Activated CD8-positive, alpha-beta memory T cell treated with anti-CD3 and anti-CD28 coated beads, Interleukin-2, amount 10 ng/mL, durations not matched to agents 7 days and 5 days (primary cell): ENCODE results near the gene SDR39U1. TPM values are rescaled to one million over a fixed set of nuclear protein-coding genes. Genes with fewer than 3 reads are reported as not detected.
A peak's percentile ranks its signal among the peaks of the same experiment; 100 is the strongest.

Experiments used
- ATAC-seq: fragments of 150-1000 bp; cut with Tn5 transposase; one replicate; pipeline ENCODE4 v1.10.0; 2021; ENCODE audit warnings: moderate library complexity
- CTCF ChIA-PET: fragments of 350-600 bp; sonication (Branson Sonifier 250); formaldehyde crosslinking; loops from one replicate; lab custom pipeline; 2021; ENCODE audit warnings: antibody characterized with exemption; lab: Charles Lee
- DNase-seq: peaks from one replicate; pipeline ENCODE4 v3.0.0-alpha.2; 2020
- H3K27ac Mint-ChIP-seq: one replicate; pipeline ENCODE4 v1.8.0; 2021; ENCODE audit warnings: mild to moderate bottlenecking, mixed read lengths
- H3K27me3 Mint-ChIP-seq: one replicate; pipeline ENCODE4 v1.8.0; 2021; ENCODE audit warnings: mixed read lengths
- H3K36me3 Mint-ChIP-seq: one replicate; pipeline ENCODE4 v1.8.0; 2021; ENCODE audit warnings: mild to moderate bottlenecking, mixed read lengths
- H3K4me1 Mint-ChIP-seq: one replicate; pipeline ENCODE4 v1.8.0; 2021; ENCODE audit warnings: mixed read lengths
- H3K4me3 Mint-ChIP-seq: one replicate; pipeline ENCODE4 v1.8.0; 2021; ENCODE audit warnings: mild to moderate bottlenecking, moderate library complexity, mixed read lengths
- H3K9me3 Mint-ChIP-seq: one replicate; pipeline ENCODE4 v1.8.0; 2022; ENCODE audit warnings: low read depth, mixed read lengths
- total RNA-seq, 2 experiments: library from RNA; stranded (reverse); gene quantifications; one replicate each; pipeline ENCODE4 v1.2.3, GENCODE V29; 2021

The SDR39U1 gene
- total RNA-seq, 2 experiments from 2014 or later, result 45.6 to 45.9 TPM

DNA sequence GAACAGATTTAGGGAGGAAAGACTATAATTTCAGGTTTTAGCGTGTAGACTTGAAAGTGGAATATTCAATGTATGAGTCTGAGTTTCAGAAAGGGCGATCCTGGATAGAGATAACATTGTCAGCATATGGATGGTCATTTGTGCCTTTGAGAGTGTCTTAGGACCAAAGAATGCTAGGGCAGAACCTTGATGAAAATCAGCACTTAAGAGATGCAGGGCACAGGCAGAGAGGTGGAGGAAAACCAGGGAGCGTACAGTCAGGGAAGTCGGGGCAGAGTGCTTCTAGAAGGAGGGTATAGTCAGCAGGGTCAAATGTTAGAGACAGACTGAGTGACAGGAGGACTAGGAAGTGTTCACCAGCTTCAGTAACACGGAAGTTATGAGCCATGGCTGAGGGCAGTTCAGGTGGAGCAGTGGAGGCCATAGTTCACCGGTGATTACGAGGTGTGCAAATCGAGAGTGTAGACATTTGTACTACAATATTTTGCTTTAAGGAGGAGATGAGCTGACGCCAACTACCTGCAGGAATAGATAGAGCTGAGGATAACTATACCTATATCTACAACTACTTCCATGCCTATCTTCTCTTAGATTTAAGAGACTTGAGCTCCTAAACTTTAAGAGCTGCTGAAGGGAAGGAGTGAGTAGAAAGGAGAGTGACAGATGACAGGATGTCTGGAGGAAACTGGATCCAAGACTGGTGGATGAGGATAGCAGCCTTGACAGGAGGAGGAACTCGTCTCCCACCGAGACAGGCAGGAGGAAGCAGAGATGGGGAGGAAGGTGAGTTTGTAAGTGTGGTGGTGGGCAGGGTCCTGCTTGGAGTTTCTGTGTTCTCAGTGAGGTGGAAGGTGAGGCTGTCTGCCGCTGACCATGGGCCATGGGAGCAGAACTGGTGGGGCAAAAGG, 19.6 kb downstream of the SDR39U1 start:
- H3K9me3 Mint-ChIP-seq, result no peaks in the 10 kb centered on the region

DNA sequence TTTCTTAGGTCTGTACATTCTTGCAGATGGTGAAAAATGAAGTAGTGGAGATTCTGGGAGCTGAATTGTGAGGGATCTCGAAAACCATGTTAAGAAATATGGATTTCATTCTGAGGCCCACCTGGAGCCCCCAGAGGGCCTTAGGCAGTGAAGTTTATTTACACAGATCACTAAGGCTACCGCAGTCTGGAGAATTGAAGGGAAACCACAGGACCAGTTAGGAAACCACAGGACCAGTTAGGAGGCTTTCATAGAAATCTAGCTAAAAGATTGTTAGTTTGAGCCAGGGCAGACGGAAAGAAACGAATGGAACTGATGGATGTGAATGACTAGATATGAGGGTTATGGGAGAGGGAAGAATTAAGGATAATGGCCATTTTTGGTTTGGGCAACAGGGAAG, 20.3 kb downstream of the SDR39U1 start:
- ATAC-seq (peak; percentile 28), DNase-seq (no peak)
- H3K27ac Mint-ChIP-seq, result no peak overlapping the region
- H3K4me3 Mint-ChIP-seq, result no peak overlapping the region
- peaks cover 3% of the 10 kb centered on the region for H3K36me3 Mint-ChIP-seq
- H3K27me3 Mint-ChIP-seq, result peaks cover 5% of the 10 kb centered on the region
- H3K9me3 Mint-ChIP-seq, result no peaks in the 10 kb centered on the region
- H3K4me1 Mint-ChIP-seq, result peaks cover 26% of the 10 kb centered on the region
- CTCF ChIA-PET, result interaction anchor here (0.7 to 16.8 kb wide), 7 partner anchors 9 to 114 kb away, joined by 3 to 854 read pairs (median 6); partner anchors contain the start of genes ADCY4, CIDEB and RIPK3

More for the DNA sequence above, 19.6 kb downstream of the SDR39U1 start:
- Mint-ChIP-seq H3K27me3 (peaks cover 5% of the 10 kb centered on the region), H3K36me3 (peaks cover 3% of the 10 kb centered on the region), H3K27ac (no peak overlapping the region), H3K4me3 (no peak overlapping the region), H3K4me1 (peaks cover 28% of the 10 kb centered on the region)
- CTCF ChIA-PET, result interaction anchor here (1.1 to 16.8 kb wide), 8 partner anchors 8 to 115 kb away, joined by 3 to 854 read pairs (median 6); partner anchors contain the start of genes ADCY4, CIDEB and RIPK3
- DNase-seq (no peak), ATAC-seq (peak; percentile 45)

DNA sequence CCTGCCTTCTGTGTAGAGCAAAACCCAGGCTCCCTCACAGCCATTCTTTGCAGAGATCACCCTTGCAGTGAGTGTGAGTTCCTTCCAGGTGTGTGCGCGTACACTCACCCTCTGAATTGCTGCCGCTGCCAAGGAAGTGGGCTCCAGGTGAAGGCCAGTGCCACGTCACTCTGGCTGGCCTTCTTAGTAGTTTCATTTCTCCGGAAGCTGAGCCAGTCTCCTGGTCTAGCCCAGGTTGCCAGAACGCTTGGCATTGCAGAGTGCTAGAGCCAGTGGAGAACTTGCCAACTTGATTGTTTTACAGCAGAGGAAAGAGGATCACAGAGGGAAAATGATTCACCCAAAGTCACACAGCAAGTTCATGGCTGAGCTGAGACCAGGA, 24.1 kb downstream of the SDR39U1 start:
- Mint-ChIP-seq H3K4me1 (no peaks in the 10 kb centered on the region), H3K27me3 (peaks cover 5% of the 10 kb centered on the region), H3K4me3 (no peak overlapping the region), H3K9me3 (no peaks in the 10 kb centered on the region), H3K36me3 (no peaks in the 10 kb centered on the region), H3K27ac (peak overlapping the region; percentile 24)
- CTCF ChIA-PET, result interaction anchor here (0.6 to 2.5 kb wide), 4 partner anchors 13 to 85 kb away, joined by 3 to 18 read pairs (median 10); partner anchors contain the start of gene ADCY4
- ATAC-seq, result no peak
- DNase-seq, result no peak

DNA sequence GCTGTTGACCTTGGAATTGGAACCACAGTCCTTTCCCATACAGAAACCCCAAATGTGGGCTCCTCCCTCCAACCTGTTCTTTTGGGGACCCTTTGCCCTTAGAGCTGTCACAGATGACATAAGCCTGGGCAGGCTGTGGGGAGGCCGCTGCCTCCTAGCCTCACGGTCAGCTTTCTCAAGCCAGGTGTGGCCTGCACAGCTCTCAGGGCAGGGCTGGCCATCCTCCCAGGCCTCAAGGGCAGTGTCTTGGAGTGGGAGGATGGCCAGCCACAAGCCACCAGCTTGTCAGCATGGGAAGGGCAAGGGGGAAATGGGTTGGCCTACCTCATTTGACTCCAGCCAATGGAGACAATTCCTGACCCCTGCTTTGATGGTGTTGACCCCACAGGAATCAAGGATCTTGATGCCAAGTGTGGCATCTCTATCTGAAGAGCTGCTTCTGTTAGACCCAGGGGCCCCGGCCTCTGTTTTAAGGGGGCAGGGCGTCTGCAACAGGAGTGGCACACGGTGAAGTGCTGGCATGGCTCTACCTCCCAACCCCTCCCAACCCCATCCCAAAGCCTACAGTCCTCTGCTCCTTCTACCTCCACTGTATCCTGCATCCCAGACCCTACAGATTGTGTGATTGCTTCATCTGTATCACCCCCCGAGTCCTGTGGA, 24.6 kb downstream of the SDR39U1 start:
- Mint-ChIP-seq H3K27me3 (peaks cover 5% of the 10 kb centered on the region), H3K36me3 (no peaks in the 10 kb centered on the region), H3K4me1 (no peaks in the 10 kb centered on the region), H3K9me3 (no peaks in the 10 kb centered on the region), H3K27ac (peak overlapping the region; percentile 24), H3K4me3 (no peak overlapping the region)
- ATAC-seq (no peak), DNase-seq (no peak)
- CTCF ChIA-PET, result interaction anchor here (1.0 to 2.5 kb wide), 3 partner anchors 13 to 84 kb away, joined by 5 to 18 read pairs (median 17); partner anchors contain the start of gene ADCY4

- no peaks in the 10 kb centered on the region for H3K4me1 Mint-ChIP-seq
- CTCF ChIA-PET, result interaction anchor here (1.0 kb wide), 1 partner anchor 84 kb away, joined by 5 read pairs; no protein-coding TSS in a partner anchor
- peaks cover 5% of the 10 kb centered on the region for H3K27me3 Mint-ChIP-seq
- H3K36me3 Mint-ChIP-seq, result no peaks in the 10 kb centered on the region
- H3K27ac Mint-ChIP-seq, result no peak overlapping the region
- H3K9me3 Mint-ChIP-seq, result no peaks in the 10 kb centered on the region
- no peak for DNase-seq
- ATAC-seq, result no peak
- H3K4me3 Mint-ChIP-seq, result no peak overlapping the region
Observed at GRCh38 chr14:24416932-24417619, 25.5 kb downstream of the SDR39U1 start.

GRCh38 chr14:24416254-24416931, 26.2 kb downstream of the SDR39U1 start:
- ATAC-seq, result no peak
- DNase-seq, result no peak
- Mint-ChIP-seq H3K27ac (no peak overlapping the region), H3K4me3 (no peak overlapping the region), H3K27me3 (peaks cover 5% of the 10 kb centered on the region), H3K9me3 (no peaks in the 10 kb centered on the region), H3K4me1 (no peaks in the 10 kb centered on the region), H3K36me3 (no peaks in the 10 kb centered on the region)
- CTCF ChIA-PET, result interaction anchor here (1.5 kb wide), 1 partner anchor 15 kb away, joined by 3 read pairs; no protein-coding TSS in a partner anchor

DNA sequence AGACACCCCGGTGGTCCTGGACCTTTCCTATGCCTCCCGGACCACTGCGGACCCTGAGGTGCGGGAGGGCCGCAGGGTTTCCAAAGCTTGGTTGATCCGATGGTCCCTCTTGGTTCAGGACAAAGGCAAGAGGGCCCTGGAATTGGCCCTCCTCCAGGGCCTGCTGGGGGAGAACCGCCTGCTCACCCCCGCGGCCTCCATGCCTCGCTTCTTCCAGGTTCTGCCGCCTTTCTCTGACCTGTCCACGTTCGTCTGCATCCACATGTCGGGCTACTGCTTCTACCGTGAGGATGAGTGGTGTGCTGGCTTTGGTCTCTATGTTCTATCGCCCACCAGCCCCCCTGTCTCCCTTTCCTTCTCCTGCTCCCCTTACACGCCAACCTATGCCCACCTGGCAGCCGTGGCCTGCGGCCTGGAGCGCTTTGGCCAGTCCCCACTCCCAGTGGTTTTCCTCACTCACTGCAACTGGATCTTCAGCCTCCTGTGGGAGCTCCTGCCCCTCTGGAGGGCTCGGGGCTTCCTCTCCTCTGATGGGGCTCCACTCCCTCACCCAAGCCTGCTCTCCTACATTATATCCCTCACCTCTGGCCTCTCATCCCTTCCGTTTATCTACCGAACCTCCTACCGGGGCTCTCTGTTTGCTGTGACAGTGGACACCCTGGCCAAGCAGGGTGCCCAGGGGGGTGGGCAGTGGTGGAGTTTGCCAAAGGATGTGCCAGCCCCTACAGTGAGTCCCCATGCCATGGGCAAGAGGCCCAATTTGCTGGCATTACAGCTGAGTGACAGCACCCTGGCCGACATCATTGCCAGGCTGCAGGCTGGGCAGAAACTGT, 26.9 kb downstream of the SDR39U1 start:
- DNase-seq (no peak), ATAC-seq (no peak)
- peaks cover 5% of the 10 kb centered on the region for H3K27me3 Mint-ChIP-seq
- H3K9me3 Mint-ChIP-seq, result no peaks in the 10 kb centered on the region
- no peak overlapping the region for H3K27ac Mint-ChIP-seq
- no peaks in the 10 kb centered on the region for H3K36me3 Mint-ChIP-seq
- no peak overlapping the region for H3K4me3 Mint-ChIP-seq
- CTCF ChIA-PET, result interaction anchor here (1.5 kb wide), 1 partner anchor 16 kb away, joined by 3 read pairs; no protein-coding TSS in a partner anchor
- no peaks in the 10 kb centered on the region for H3K4me1 Mint-ChIP-seq

- peaks cover 5% of the 10 kb centered on the region for H3K27me3 Mint-ChIP-seq
- H3K4me1 Mint-ChIP-seq, result no peaks in the 10 kb centered on the region
- H3K36me3 Mint-ChIP-seq, result no peaks in the 10 kb centered on the region
- no peak for ATAC-seq
- DNase-seq, result no peak
- H3K27ac Mint-ChIP-seq, result no peak overlapping the region
- CTCF ChIA-PET, result interaction anchor here (1.4 to 1.5 kb wide), 2 partner anchors 17 to 107 kb away, joined by 3 to 4 read pairs; partner anchors contain the start of gene CIDEB
- H3K4me3 Mint-ChIP-seq, result no peak overlapping the region
- no peaks in the 10 kb centered on the region for H3K9me3 Mint-ChIP-seq
Observed at GRCh38 chr14:24414732-24415420, 27.7 kb downstream of the SDR39U1 start.

DNA sequence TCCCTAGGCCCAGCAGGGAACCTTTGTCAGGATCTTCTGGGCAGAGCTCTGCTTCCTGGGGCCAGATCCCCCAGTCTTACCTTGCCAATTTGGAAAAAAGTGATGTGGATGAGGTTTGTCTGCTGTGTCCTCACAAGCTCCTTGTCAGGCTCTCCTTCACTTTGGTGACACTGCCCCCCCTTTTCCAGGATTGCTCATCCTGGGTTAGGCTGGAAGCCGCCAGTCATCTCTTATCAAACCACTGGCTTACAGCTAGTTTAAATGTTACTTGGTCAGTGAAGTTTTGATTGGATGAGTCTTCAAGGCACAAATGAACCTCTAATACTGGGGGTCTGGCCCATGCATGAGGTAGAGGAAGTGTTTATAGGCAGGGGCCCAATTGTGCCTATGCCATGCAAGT, 28.5 kb downstream of the SDR39U1 start:
- Mint-ChIP-seq H3K36me3 (no peaks in the 10 kb centered on the region), H3K4me1 (no peaks in the 10 kb centered on the region), H3K27me3 (peaks cover 3% of the 10 kb centered on the region), H3K9me3 (no peaks in the 10 kb centered on the region), H3K4me3 (no peak overlapping the region), H3K27ac (no peak overlapping the region)
- no peak for DNase-seq
- CTCF ChIA-PET, result interaction anchor here (0.8 to 2.2 kb wide), 3 partner anchors 12 to 106 kb away, joined by 3 to 5 read pairs (median 4); partner anchors contain the start of gene CIDEB
- ATAC-seq, result no peak

GRCh38 chr14:24411443-24412389, 30.9 kb downstream of the SDR39U1 start:
- CTCF ChIA-PET, result interaction anchor here (1.5 to 5.0 kb wide), 3 partner anchors 14 to 87 kb away, joined by 4 to 17 read pairs (median 5); no protein-coding TSS in a partner anchor
- Mint-ChIP-seq H3K27me3 (no peaks in the 10 kb centered on the region), H3K27ac (no peak overlapping the region), H3K36me3 (no peaks in the 10 kb centered on the region), H3K4me3 (no peak overlapping the region), H3K4me1 (no peaks in the 10 kb centered on the region), H3K9me3 (no peaks in the 10 kb centered on the region)
- ATAC-seq (peak; percentile 73), DNase-seq (no peak)
